ENCODE measurements around the gene CAT.

Gene CAT

GRCh38 chr11:34461215-34461614 lies 22.5 kb downstream of the CAT start:
- Histone ChIP-seq H3K36me3 (ENCODE audit: control insufficient read depth, low read length) (peaks cover 3% of the 10 kb centered on the region; the same call in 1 of the 2 replicates), H3F3A (ENCODE audit: control insufficient read depth, insufficient read depth) (no peaks in the 10 kb centered on the region), H3K4me1 (ENCODE audit: control insufficient read depth, low read length) (no peaks in the 10 kb centered on the region), H3K9me2 (replicated peaks; ENCODE audit: control insufficient read depth, low read length) (no peaks in the 10 kb centered on the region), H3K4me3 (ENCODE audit: low read length) (no peak overlapping the region), H3K27ac (ENCODE audit: low read depth, low read length) (no peak overlapping the region), H3K79me2 (ENCODE audit: control insufficient read depth, low read length) (no peaks in the 10 kb centered on the region), H3K4me2 (ENCODE audit: low read length) (no peak overlapping the region), H3K27me3 (ENCODE audit: control insufficient read depth, low read length) (no peaks in the 10 kb centered on the region), H4K20me1 (ENCODE audit: control insufficient read depth, insufficient read depth, low read depth, low read length) (no peaks in the 10 kb centered on the region), H3K9me3 (ENCODE audit: control insufficient read depth, insufficient read depth, low read length) (no peaks in the 10 kb centered on the region)
- TF ChIP-seq CTCF (IDR thresholded peaks at IDR 0.05; ENCODE audit: low read depth, low read length, poor library complexity, severe bottlenecking) (no peak), EZH2phosphoT487 (IDR thresholded peaks at IDR 0.05; ENCODE audit: borderline replicate concordance, low read length) (no peak)

DNA sequence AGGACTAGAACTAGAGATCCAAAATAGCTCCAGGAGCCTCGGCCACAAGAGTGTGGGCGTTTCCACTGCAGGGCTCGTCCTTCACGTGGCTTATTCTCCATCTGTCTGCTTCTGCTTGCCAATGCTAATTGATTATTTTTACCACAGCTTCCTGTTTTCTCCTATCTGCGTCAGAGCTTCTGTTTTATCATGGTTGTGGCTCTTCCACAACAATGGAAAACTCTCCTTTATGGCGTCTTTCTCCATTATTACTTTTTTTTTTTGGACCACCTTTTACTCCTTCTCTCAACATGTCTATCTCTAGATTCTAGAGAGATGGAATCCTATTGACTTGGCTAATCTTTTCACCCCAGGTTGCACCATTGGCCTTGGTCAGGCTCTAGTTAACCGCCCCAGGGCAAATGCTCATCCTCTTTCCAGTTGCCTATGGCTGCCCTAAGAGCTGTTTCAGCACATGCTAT lies 25.9 kb downstream of the CAT start:
- Histone ChIP-seq H3K36me3 (ENCODE audit: control insufficient read depth, low read length) (0 out of 2 replicates have a peak, but pooled peaks cover 3% of the 10 kb centered on the region), H3K9me2 (replicated peaks; ENCODE audit: control insufficient read depth, low read length) (no peaks in the 10 kb centered on the region), H3K4me1 (ENCODE audit: control insufficient read depth, low read length) (no peaks in the 10 kb centered on the region), H3K9me3 (ENCODE audit: control insufficient read depth, insufficient read depth, low read length) (0 out of 2 replicates have a peak, but pooled peaks cover 4% of the 10 kb centered on the region), H3K4me2 (ENCODE audit: low read length) (no peak overlapping the region), H3K4me3 (ENCODE audit: low read length) (no peak overlapping the region), H4K20me1 (ENCODE audit: control insufficient read depth, insufficient read depth, low read depth, low read length) (no peaks in the 10 kb centered on the region), H3K79me2 (ENCODE audit: control insufficient read depth, low read length) (no peaks in the 10 kb centered on the region), H3F3A (ENCODE audit: control insufficient read depth, insufficient read depth) (no peaks in the 10 kb centered on the region), H3K27ac (ENCODE audit: low read depth, low read length) (no peak overlapping the region), H3K27me3 (ENCODE audit: control insufficient read depth, low read length) (no peaks in the 10 kb centered on the region)
- TF ChIP-seq EZH2phosphoT487 (IDR thresholded peaks at IDR 0.05; ENCODE audit: borderline replicate concordance, low read length) (no peak), CTCF (IDR thresholded peaks at IDR 0.05; ENCODE audit: low read depth, low read length, poor library complexity, severe bottlenecking) (no peak)

DNA sequence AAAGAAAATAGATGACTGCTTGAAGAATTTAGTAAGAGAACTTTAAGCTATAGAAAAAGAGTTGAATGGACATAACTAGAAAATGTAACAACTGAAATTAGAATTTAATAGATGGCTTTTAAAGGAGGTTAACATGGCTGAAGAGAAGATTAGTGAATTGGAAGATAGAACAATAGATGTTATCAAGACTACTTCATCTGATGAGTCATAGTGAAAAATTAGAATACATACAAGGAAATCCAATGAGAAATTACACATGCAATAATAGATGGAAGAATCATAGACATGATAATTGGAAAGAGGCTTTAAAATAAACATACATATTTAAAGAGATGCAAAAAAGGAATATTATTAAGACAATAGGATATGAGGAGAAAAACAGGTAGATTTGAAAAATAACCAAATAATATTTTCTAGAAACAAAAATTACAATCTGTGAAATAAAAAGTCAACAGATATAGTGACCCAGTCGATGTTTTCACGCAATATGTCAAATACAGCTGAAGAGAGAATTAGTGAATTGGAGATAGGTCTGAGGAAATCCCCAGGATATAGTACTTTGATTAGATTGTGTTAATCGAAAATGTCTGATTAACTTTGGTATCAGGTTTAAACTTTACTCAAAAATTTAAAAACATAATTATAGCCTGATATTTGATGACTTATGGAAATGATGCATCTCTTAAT lies 28.2 kb downstream of the CAT start:
- Histone ChIP-seq H3K9me3 (ENCODE audit: control insufficient read depth, insufficient read depth, low read length) (0 out of 2 replicates have a peak, but pooled peaks cover 4% of the 10 kb centered on the region), H3K4me1 (ENCODE audit: control insufficient read depth, low read length) (no peaks in the 10 kb centered on the region), H3K9me2 (replicated peaks; ENCODE audit: control insufficient read depth, low read length) (no peaks in the 10 kb centered on the region), H3K27ac (ENCODE audit: low read depth, low read length) (no peak overlapping the region), H3K27me3 (ENCODE audit: control insufficient read depth, low read length) (no peaks in the 10 kb centered on the region), H4K20me1 (ENCODE audit: control insufficient read depth, insufficient read depth, low read depth, low read length) (no peaks in the 10 kb centered on the region), H3F3A (ENCODE audit: control insufficient read depth, insufficient read depth) (no peaks in the 10 kb centered on the region), H3K4me3 (ENCODE audit: low read length) (no peak overlapping the region), H3K79me2 (ENCODE audit: control insufficient read depth, low read length) (no peaks in the 10 kb centered on the region), H3K4me2 (ENCODE audit: low read length) (no peak overlapping the region), H3K36me3 (ENCODE audit: control insufficient read depth, low read length) (0 out of 2 replicates have a peak, but pooled peaks cover 3% of the 10 kb centered on the region)
- TF ChIP-seq EZH2phosphoT487 (IDR thresholded peaks at IDR 0.05; ENCODE audit: borderline replicate concordance, low read length) (no peak), CTCF (IDR thresholded peaks at IDR 0.05; ENCODE audit: low read depth, low read length, poor library complexity, severe bottlenecking) (no peak)
